Inflammatory macrophage (primary cell): ENCODE measurements around the gene CDRT4.
"Not testable (repeated sequence)": the region's sequence is repeated elsewhere in the genome, so short reads cannot be mapped to it uniquely, and the experiment has no call there.

Experiments used
- DNase-seq, 2 donors: peaks; one replicate each; pipeline ENCODE4 v3.0.0-alpha.2; 2020 to 2022
- total RNA-seq, 18 experiments: gene quantifications; one replicate each; lab custom pipeline; 2026; ENCODE audit warnings: mixed read lengths in 6 of 18, inconsistent platforms in 2 of 18; lab: John Stamatoyannopoulos, UW

CDRT4 gene
- 0 to 0.43 (median 0.05) reads per million in 18 experiments for total RNA-seq

GRCh38 chr17:15467592-15467991 is at the start of gene CDRT4:
CDRT4 (minus strand) TSS chr17:15467621; CDS start chr17:15440238, 27,383 bp downstream.
- no peak for DNase-seq

- DNase-seq = no peak
These were observed 48.7 kb upstream of the CDRT4 start for GRCh38 chr17:15516150-15516549.

- no peak for DNase-seq
These were observed 47.0 kb upstream of the CDRT4 start for GRCh38 chr17:15514469-15514868.

GRCh38 chr17:15513856-15514459 is 46.5 kb upstream of the CDRT4 start:
- no peak for DNase-seq

GRCh38 chr17:15513058-15513791 is 45.8 kb upstream of the CDRT4 start:
- no peak for DNase-seq

GRCh38 chr17:15512071-15512709 is 44.8 kb upstream of the CDRT4 start:
- DNase-seq = no peak

GRCh38 chr17:15511142-15511541 is 43.7 kb upstream of the CDRT4 start:
- DNase-seq = peak in 1 of 2 donors; percentile 38

- no peak for DNase-seq
These were observed 42.9 kb upstream of the CDRT4 start for GRCh38 chr17:15510361-15510760.

GRCh38 chr17:15509095-15509494 is 41.7 kb upstream of the CDRT4 start:
- DNase-seq = no peak

GRCh38 chr17:15508466-15508865 is 41.0 kb upstream of the CDRT4 start:
- DNase-seq = no peak

GRCh38 chr17:15507896-15508295 is 40.5 kb upstream of the CDRT4 start:
- DNase-seq = no peak

- DNase-seq = no peak
These were observed 39.6 kb upstream of the CDRT4 start for GRCh38 chr17:15507001-15507400.

- DNase-seq = not testable (repeated sequence)
These were observed 38.3 kb upstream of the CDRT4 start for GRCh38 chr17:15505708-15506107.

GRCh38 chr17:15503731-15504130 is 36.3 kb upstream of the CDRT4 start:
- no peak for DNase-seq

GRCh38 chr17:15502369-15503112 is 35.1 kb upstream of the CDRT4 start:
- peak; percentile 80 to 89 for DNase-seq

- DNase-seq = no peak
These were observed 34.4 kb upstream of the CDRT4 start for GRCh38 chr17:15501793-15502192.

GRCh38 chr17:15501282-15501681 is 33.9 kb upstream of the CDRT4 start:
- no peak for DNase-seq

- DNase-seq = no peak
These were observed 30.7 kb upstream of the CDRT4 start for GRCh38 chr17:15498107-15498506.

GRCh38 chr17:15496735-15497670 is 29.6 kb upstream of the CDRT4 start:
- DNase-seq = no peak

- DNase-seq = no peak
These were observed 27.4 kb upstream of the CDRT4 start for GRCh38 chr17:15494821-15495220.

GRCh38 chr17:15493693-15494035 is 26.2 kb upstream of the CDRT4 start:
- no peak for DNase-seq
